PC-3 (cell line): ENCODE results near the gene LPAR1. TPM values are rescaled to one million over a fixed set of nuclear protein-coding genes. Genes with fewer than 3 reads are reported as not detected.

ENCODE experiments used
- ATAC-seq: fragments of 200-7000 bp; cut with Tn5 transposase; 2 replicates; pipeline ENCODE4 v1.9.1; 2020; ENCODE audit warnings: mild to moderate bottlenecking, moderate library complexity
- BruUV-seq: library from RNA; stranded (reverse); fragments of 400-500 nt; replicated peaks from 2 replicates; lab custom pipeline; 2021; lab: Mats Ljungman, UMichigan
- CTCF ChIA-PET: fragments of 300-600 bp; sonication (Branson Sonifier 250); formaldehyde crosslinking; loops from one replicate; lab custom pipeline; 2022; ENCODE audit warnings: antibody characterized with exemption; lab: Charles Lee
- POLR2A ChIA-PET: fragments of 300-600 bp; sonication (Branson Sonifier 250); formaldehyde crosslinking; loops from one replicate; lab custom pipeline; 2022; ENCODE audit warnings: antibody characterized with exemption; ENCODE audit not compliant: unreplicated experiment; lab: Charles Lee
- DNase-seq: peaks from one replicate; pipeline ENCODE4 v3.0.0-alpha.2; 2015
- H2AFZ ChIP-seq: fragments of 300-600 bp; sonication (generic); 2 replicates; pipeline ENCODE4 v1.6.0; 2016; ENCODE audit warnings: antibody characterized with exemption, low read length
- H3F3A ChIP-seq: fragments of 300-600 bp; sonication (generic); one replicate; pipeline ENCODE4 v1.6.0; 2017; ENCODE audit warnings: antibody characterized with exemption, low read length, control low read depth, mild to moderate bottlenecking; ENCODE audit not compliant: unreplicated experiment
- H3K27ac ChIP-seq: fragments of 300-600 bp; sonication (generic); 2 replicates; pipeline ENCODE4 v1.5.1; 2016; ENCODE audit warnings: mild to moderate bottlenecking, low read length
- H3K27me3 ChIP-seq: fragments of 300-600 bp; sonication (generic); 2 replicates; pipeline ENCODE4 v1.6.1; 2016; ENCODE audit warnings: low read length, mixed read lengths
- H3K36me3 ChIP-seq: fragments of 300-600 bp; sonication (generic); 2 replicates; pipeline ENCODE4 v1.6.1; 2016; ENCODE audit warnings: low read depth, mixed run types, low read length, mixed read lengths
- H3K4me1 ChIP-seq: fragments of 300-600 bp; sonication (generic); 2 replicates; pipeline ENCODE4 v1.5.1; 2016; ENCODE audit warnings: low read length; ENCODE audit not compliant: insufficient read depth
- H3K4me2 ChIP-seq: fragments of 300-600 bp; sonication (generic); 2 replicates; pipeline ENCODE4 v1.6.0; 2016; ENCODE audit warnings: low read length
- H3K4me3 ChIP-seq: fragments of 300-600 bp; sonication (generic); 2 replicates; pipeline ENCODE4 v1.5.1; 2016; ENCODE audit warnings: mild to moderate bottlenecking, low read length, mixed read lengths
- H3K79me2 ChIP-seq: fragments of 300-600 bp; sonication (generic); 2 replicates; pipeline ENCODE4 v1.6.1; 2017; ENCODE audit warnings: low read length, mixed read lengths
- H3K9ac ChIP-seq: fragments of 300-600 bp; sonication (generic); 2 replicates; pipeline ENCODE4 v1.6.0; 2016; ENCODE audit warnings: mild to moderate bottlenecking, low read length
- H3K9me2 ChIP-seq: fragments of 300-600 bp; sonication (generic); replicated peaks from 2 replicates; pipeline ENCODE4 v1.6.1; 2016; ENCODE audit warnings: mixed run types, low read length, mixed read lengths
- H3K9me3 ChIP-seq: fragments of 300-600 bp; sonication (generic); 2 replicates; pipeline ENCODE4 v1.6.1; 2016; ENCODE audit warnings: low read length, mixed read lengths
- H4K20me1 ChIP-seq: fragments of 300-600 bp; sonication (generic); 2 replicates; pipeline ENCODE4 v1.6.1; 2016; ENCODE audit warnings: low read length, mixed read lengths
- CTCF ChIP-seq: fragments of 300-600 bp; sonication (generic); conservative IDR thresholded peaks from 2 replicates; pipeline ENCODE4 v1.5.1; 2017; ENCODE audit warnings: antibody characterized with exemption, low read depth, mild to moderate bottlenecking, low read length
- EZH2 ChIP-seq: fragments of 300-600 bp; sonication (generic); IDR thresholded peaks from one replicate; pipeline ENCODE4 v1.6.1; 2017; ENCODE audit warnings: antibody characterized with exemption, mild to moderate bottlenecking, low read length; ENCODE audit not compliant: unreplicated experiment
- EZH2phosphoT487 ChIP-seq: fragments of 300-600 bp; sonication (generic); IDR thresholded peaks from 2 replicates; pipeline ENCODE4 v1.6.1; 2018; ENCODE audit warnings: mild to moderate bottlenecking, antibody characterized with exemption, low read length, borderline replicate concordance
- intact Hi-C: fragments of 100-400 bp; cut with micrococcal nuclease; formaldehyde crosslinking; loops from 2 replicates; pipeline ENCODE4 v1.9.0; 2023
- total RNA-seq: library from RNA; depleted of rRNA; stranded (reverse); fragments of >200 nt; gene quantifications from 2 replicates; pipeline ENCODE4 v1.2.3, GENCODE V29; 2014

The LPAR1 gene
- total RNA-seq, 1 experiment from 2014 or later, result 67.9 TPM

- no peaks in the 10 kb centered on the region for H3K27me3 ChIP-seq
- no peaks in the 10 kb centered on the region for H3K36me3 ChIP-seq
- TF ChIP-seq EZH2, result no peak
- TF ChIP-seq EZH2phosphoT487, result no peak
- no peak for TF ChIP-seq CTCF
- no peak overlapping the region for H3K4me2 ChIP-seq
- H3K9me3 ChIP-seq, result no peaks in the 10 kb centered on the region
- no peaks in the 10 kb centered on the region for H3K79me2 ChIP-seq
- ChIA-PET POLR2A (no interaction called here), CTCF (no interaction called here)
- no peaks in the 10 kb centered on the region for H3K9me2 ChIP-seq
- no peaks in the 10 kb centered on the region for H3K4me1 ChIP-seq
- intact Hi-C loops, result no loop called here
- H4K20me1 ChIP-seq, result no peaks in the 10 kb centered on the region
- H3K27ac ChIP-seq, result no peak overlapping the region
- ATAC-seq (no peak), DNase-seq (no peak)
- no peak overlapping the region for H3K9ac ChIP-seq
- no peak overlapping the region for H2AFZ ChIP-seq
- no TSS peak for BruUV-seq
- no peak overlapping the region for H3K4me3 ChIP-seq
- H3F3A ChIP-seq, result no peaks in the 10 kb centered on the region
Measured at GRCh38 chr9:110844121-110844520, 194.1 kb downstream of the LPAR1 start.

- no peak overlapping the region for H2AFZ ChIP-seq
Measured at GRCh38 chr9:110842986-110843385, 195.3 kb downstream of the LPAR1 start.

GRCh38 chr9:110842169-110842568 is 196.1 kb downstream of the LPAR1 start:
- Histone ChIP-seq H3K4me3 (no peak overlapping the region), H3K9me2 (no peaks in the 10 kb centered on the region), H3K36me3 (no peaks in the 10 kb centered on the region), H3K9ac (no peak overlapping the region), H3K4me2 (no peak overlapping the region), H3K79me2 (no peaks in the 10 kb centered on the region), H3K4me1 (no peaks in the 10 kb centered on the region), H4K20me1 (no peaks in the 10 kb centered on the region), H3K27me3 (no peaks in the 10 kb centered on the region), H3F3A (no peaks in the 10 kb centered on the region), H2AFZ (no peak overlapping the region), H3K27ac (0 out of 2 replicates have a peak overlapping the region, but pooled peaks have one; percentile 18), H3K9me3 (no peaks in the 10 kb centered on the region)
- peak; percentile 18; the same call in 1 of the 2 replicates for ATAC-seq
- CTCF ChIA-PET, result no interaction called here
- no peak for TF ChIP-seq EZH2phosphoT487
- TF ChIP-seq CTCF, result peak; percentile 36; the same call in 1 of the 2 replicates
- TF ChIP-seq EZH2, result no peak
- intact Hi-C loops, result no loop called here
- BruUV-seq, result no TSS peak
- peak; percentile 53 for DNase-seq
- POLR2A ChIA-PET, result no interaction called here

More at GRCh38 chr9:110842986-110843385, 195.3 kb downstream of the LPAR1 start:
- no peak for ATAC-seq
- no peaks in the 10 kb centered on the region for H3K27me3 ChIP-seq
- TF ChIP-seq CTCF, result no peak
- no peaks in the 10 kb centered on the region for H4K20me1 ChIP-seq
- no peak overlapping the region for H3K4me3 ChIP-seq
- H3K9ac ChIP-seq, result no peak overlapping the region
- no peak overlapping the region for H3K4me2 ChIP-seq
- H3K4me1 ChIP-seq, result no peaks in the 10 kb centered on the region
- no peaks in the 10 kb centered on the region for H3K79me2 ChIP-seq
- H3K9me3 ChIP-seq, result no peaks in the 10 kb centered on the region
- ChIA-PET POLR2A (no interaction called here), CTCF (no interaction called here)
- DNase-seq, result no peak
- H3F3A ChIP-seq, result no peaks in the 10 kb centered on the region
- intact Hi-C loops, result no loop called here
- BruUV-seq, result no TSS peak
- H3K9me2 ChIP-seq, result no peaks in the 10 kb centered on the region
- no peaks in the 10 kb centered on the region for H3K36me3 ChIP-seq
- H3K27ac ChIP-seq, result 0 out of 2 replicates have a peak overlapping the region, but pooled peaks have one; percentile 18
